BLaER1 treated with 17β-estradiol and CSF1 and Interleukin-3, amounts not matched to agents 10 nM and 100 nM (cell line): ENCODE data around the gene CGB3.

Experiments
- H3K27ac ChIP-seq, 11 experiments: shearing (Covaris generic); formaldehyde crosslinking; 2 replicates each; pipeline ENCODE4 v1.8.1; 2022
- H3K27me3 ChIP-seq, 11 experiments: shearing (Covaris generic); formaldehyde crosslinking; 2 replicates each; pipeline ENCODE4 v1.8.1; 2022
- H3K36me3 ChIP-seq, 11 experiments: shearing (Covaris generic); formaldehyde crosslinking; 2 replicates each; pipeline ENCODE4 v1.8.1; 2022
- H3K4me1 ChIP-seq, 10 experiments: shearing (Covaris generic); formaldehyde crosslinking; 2 replicates each; pipeline ENCODE4 v1.8.1; 2022
- H3K4me2 ChIP-seq, 11 experiments: shearing (Covaris generic); formaldehyde crosslinking; 2 replicates each; pipeline ENCODE4 v1.8.1; 2022
- H3K4me3 ChIP-seq, 10 experiments: shearing (Covaris generic); formaldehyde crosslinking; 2 replicates each; pipeline ENCODE4 v1.8.1; 2022
- H3K9ac ChIP-seq, 11 experiments: shearing (Covaris generic); formaldehyde crosslinking; 2 replicates each; pipeline ENCODE4 v1.8.1; 2022
- H3K9me3 ChIP-seq, 11 experiments: shearing (Covaris generic); formaldehyde crosslinking; replicated peaks in 1 of 11; 2 replicates each; pipeline ENCODE4 v1.8.1; 2022
- H4K20me1 ChIP-seq, 11 experiments: shearing (Covaris generic); formaldehyde crosslinking; 2 replicates each; pipeline ENCODE4 v1.8.1; 2022
- Cebpa-rat ChIP-seq, 11 experiments: shearing (Covaris generic); IDR thresholded peaks; 2 replicates each; pipeline ENCODE4 v1.8.1; 2022

CGB3 gene

DNA sequence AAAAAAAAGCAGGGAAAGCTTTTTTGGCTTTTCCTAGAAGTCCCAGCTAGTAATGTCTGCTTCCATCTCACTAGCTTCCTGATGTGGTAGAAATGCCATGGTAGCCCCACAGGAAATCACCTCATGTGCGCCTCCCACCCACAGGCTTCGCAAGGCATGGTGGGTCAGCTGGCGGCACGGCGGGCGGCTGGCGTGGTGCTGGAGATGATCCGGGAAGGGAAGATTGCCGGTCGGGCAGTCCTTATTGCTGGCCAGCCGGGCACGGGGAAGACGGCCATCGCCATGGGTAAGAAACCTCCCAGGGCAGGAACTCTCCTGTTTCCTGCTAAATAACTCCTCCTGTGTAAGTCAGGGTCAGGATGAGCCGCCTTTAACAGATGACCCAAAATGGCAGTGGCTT, 20.0 kb downstream of the CGB3 start:
- H3K36me3 ChIP-seq, result peaks cover 65 to 100% (median 93%) of the 10 kb centered on the region in 11 experiments
- no peak overlapping the region for H3K4me2 ChIP-seq
- peaks cover 0 to 8% (median under 1%) of the 10 kb centered on the region in 10 experiments; a peak in 2 of 20 replicates for H3K4me1 ChIP-seq
- H3K9ac ChIP-seq, result no peak overlapping the region
- no peak overlapping the region for H3K4me3 ChIP-seq
- H3K27me3 ChIP-seq, result no peaks in the 10 kb centered on the region
- H3K27ac ChIP-seq, result no peak overlapping the region
- peaks cover 0 to 59% (median 27%) of the 10 kb centered on the region in 11 experiments; a peak in 16 of 22 replicates for H4K20me1 ChIP-seq
- no peak for TF ChIP-seq Cebpa-rat (IDR thresholded peaks at IDR 0.05)
- no peaks in the 10 kb centered on the region for H3K9me3 ChIP-seq

DNA sequence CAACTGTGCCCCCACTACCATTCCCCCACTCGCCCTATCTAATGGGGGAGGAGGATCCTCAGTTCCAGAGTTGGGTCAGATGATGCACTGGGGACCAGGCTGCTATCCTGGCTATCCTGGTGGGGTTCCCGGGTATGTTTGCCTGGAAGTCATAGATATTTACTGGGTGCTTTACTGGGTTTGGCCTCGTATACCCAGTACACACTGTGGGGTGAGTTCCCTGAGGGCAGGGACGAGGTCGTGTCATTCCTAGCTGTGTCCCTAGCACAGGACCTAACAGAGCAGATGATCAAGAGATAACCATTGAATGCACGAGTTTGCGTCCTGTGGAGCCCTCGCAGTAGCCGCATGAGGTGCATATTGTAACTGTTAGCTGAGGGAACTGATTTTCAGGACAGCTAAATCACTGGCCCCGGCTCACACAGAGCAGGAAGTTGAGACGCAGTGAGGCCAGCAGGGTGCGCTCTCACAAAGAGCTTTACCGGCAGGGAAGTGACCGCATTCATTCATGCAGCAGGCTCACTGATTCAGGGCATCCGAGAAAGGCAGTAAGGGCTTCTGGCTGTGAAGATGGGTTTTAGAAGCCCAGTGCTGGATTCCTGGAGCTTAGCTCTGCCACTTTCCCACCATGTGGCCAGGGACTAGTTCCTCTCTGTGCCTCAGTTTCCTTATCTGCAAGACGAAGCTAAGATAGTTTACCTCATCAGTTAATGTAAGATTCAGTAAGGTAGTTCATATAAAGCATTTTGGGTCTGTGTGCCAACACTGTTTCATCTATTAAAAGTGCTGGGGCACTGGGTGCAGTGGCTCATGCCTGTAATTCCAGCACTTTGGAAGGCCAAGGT, 24.4 kb downstream of the CGB3 start:
- H3K9ac ChIP-seq, result peak overlapping the region in 5 of 11 experiments; percentile 6 to 31 (median 21); a peak in 3 of 22 replicates
- no peak for TF ChIP-seq Cebpa-rat (IDR thresholded peaks at IDR 0.05)
- H4K20me1 ChIP-seq, result peaks cover 0 to 77% (median 57%) of the 10 kb centered on the region in 11 experiments; a peak in 18 of 22 replicates
- H3K4me1 ChIP-seq, result peaks cover 16 to 32% (median 20%) of the 10 kb centered on the region in 10 experiments
- H3K4me3 ChIP-seq, result no peak overlapping the region
- peaks cover 33 to 71% (median 57%) of the 10 kb centered on the region in 11 experiments for H3K36me3 ChIP-seq
- H3K27ac ChIP-seq, result no peak overlapping the region
- H3K27me3 ChIP-seq, result no peaks in the 10 kb centered on the region
- H3K4me2 ChIP-seq, result no peak overlapping the region
- no peaks in the 10 kb centered on the region for H3K9me3 ChIP-seq

DNA sequence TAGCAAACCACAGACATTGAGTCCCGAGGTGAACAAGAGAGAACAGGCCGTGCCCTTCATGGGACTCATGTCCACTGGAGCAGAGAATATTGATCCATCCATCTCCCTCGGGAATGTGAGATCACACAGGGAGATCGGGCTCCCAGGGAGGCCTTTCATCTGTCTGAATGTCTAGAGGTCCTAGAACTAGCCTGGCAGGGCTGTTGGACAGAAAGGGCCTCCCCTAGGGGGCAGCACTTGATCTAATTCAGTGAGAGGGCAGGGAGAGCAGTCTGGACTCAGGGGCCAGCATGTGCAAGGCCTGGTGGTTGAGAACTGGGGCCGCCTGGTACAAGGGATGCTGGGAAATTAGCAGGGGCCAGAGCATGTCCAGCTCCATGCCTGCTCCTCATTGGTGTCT, 26.2 kb downstream of the CGB3 start:
- Histone ChIP-seq H3K27ac (peak overlapping the region in 1 of 11 experiments; percentile 1; a peak in 4 of 22 replicates), H3K4me3 (no peak overlapping the region), H3K4me1 (peaks cover 22 to 39% (median 26%) of the 10 kb centered on the region in 10 experiments), H3K36me3 (peaks cover 17 to 54% (median 40%) of the 10 kb centered on the region in 11 experiments), H3K9ac (peak overlapping the region in 5 of 11 experiments; percentile 7 to 51 (median 23); a peak in 5 of 22 replicates), H3K4me2 (peak overlapping the region in 1 of 11 experiments; percentile 22; a peak in 1 of 22 replicates), H3K27me3 (no peaks in the 10 kb centered on the region), H4K20me1 (peaks cover 0 to 74% (median 55%) of the 10 kb centered on the region in 11 experiments; a peak in 18 of 22 replicates), H3K9me3 (no peaks in the 10 kb centered on the region)
- no peak for TF ChIP-seq Cebpa-rat (IDR thresholded peaks at IDR 0.05)

DNA sequence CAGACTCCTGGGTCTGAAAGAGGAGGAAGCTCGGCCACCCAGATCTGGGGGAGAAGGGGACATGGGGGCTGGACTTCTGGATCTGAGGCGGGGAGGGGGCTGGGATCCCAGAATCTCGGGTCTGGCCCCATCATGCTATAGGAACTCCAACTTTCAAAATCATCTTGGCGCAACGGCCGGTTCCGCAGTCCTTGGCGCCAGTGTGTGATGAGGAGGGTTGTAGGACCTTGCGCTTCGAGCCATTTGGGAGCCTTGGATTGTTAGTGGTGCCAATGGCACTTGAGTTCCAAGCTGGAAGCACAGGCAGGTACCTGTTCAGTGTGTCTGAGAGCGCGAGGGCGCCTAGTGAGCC, 30.1 kb downstream of the CGB3 start:
- H3K27ac ChIP-seq, result peak overlapping the region in 10 of 11 experiments; percentile 82 to 97 (median 91); a peak in 21 of 22 replicates
- H3K4me1 ChIP-seq, result peaks cover 52 to 62% (median 53%) of the 10 kb centered on the region in 10 experiments
- H3K9me3 ChIP-seq, result no peaks in the 10 kb centered on the region
- H4K20me1 ChIP-seq, result peaks cover 21 to 82% (median 66%) of the 10 kb centered on the region in 11 experiments; a peak in 21 of 22 replicates
- peak overlapping the region; percentile 81 to 100 (median 90) for H3K4me3 ChIP-seq
- no peak for TF ChIP-seq Cebpa-rat (IDR thresholded peaks at IDR 0.05)
- H3K27me3 ChIP-seq, result no peaks in the 10 kb centered on the region
- peak overlapping the region; percentile 86 to 98 (median 92) for H3K9ac ChIP-seq
- peak overlapping the region; percentile 90 to 99 (median 96) for H3K4me2 ChIP-seq
- H3K36me3 ChIP-seq, result peaks cover 5 to 37% (median 20%) of the 10 kb centered on the region in 11 experiments; a peak in 20 of 22 replicates

DNA sequence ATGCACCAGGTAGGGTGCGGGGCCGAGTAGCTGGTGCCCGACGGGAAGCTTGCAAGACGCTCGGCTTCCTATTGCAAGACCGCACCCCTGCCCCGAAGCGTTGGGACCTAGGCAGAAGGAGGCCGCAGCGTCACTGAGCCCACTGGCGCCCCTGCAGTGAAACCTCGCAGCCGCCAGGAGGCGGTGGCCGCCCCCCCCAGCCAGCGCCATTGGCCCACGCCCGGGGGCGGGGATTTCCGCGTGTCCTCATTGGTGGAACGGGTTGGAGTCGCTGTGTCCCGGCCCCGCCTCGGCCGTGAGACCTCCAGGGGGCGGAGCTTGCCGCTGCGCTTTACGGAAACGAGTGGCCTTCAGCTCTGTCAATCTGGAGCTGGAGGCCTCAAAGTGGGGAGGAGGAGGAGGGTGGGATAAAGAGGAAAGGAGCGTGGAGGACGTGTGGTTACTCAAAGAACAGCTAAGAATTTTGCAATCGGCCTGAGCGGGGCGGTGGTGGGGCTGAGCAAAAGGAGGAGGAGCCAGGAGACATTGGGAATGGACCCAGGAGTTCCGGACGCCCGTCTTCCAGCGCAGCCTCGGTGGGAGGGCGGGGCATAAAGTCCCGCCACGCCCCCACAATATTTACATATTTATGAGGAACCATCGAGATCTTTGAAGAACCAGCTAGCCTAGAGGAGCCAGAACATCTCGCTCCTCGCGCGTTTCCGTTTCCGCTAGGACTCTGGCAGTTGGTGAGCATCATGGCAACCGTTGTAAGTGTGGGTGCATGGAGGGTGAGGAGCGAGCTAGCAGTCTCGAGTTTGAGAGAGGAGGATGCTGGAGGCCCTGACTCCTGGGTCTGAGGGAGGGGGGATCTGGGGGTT, 30.7 kb downstream of the CGB3 start, which contains the start of the genes GYS1 and RUVBL2:
GYS1 (minus strand) TSS at position 135 of the 860 bp plus-strand sequence. CDS start 197 bp downstream, outside the sequence.
RUVBL2 (plus strand) TSS at position 713 of the 860 bp plus-strand sequence; CDS start at position 738, 25 bp downstream.
- H3K4me1 ChIP-seq, result peaks cover 55 to 68% (median 59%) of the 10 kb centered on the region in 10 experiments
- H3K36me3 ChIP-seq, result peaks cover 4 to 37% (median 23%) of the 10 kb centered on the region in 11 experiments
- peak within 1 kb of the TSS; percentile 81 to 100 (median 90) for H3K4me3 ChIP-seq
- H3K9ac ChIP-seq, result peak within 1 kb of the TSS; percentile 88 to 98 (median 92)
- no peaks in the 10 kb centered on the region for H3K9me3 ChIP-seq
- peak within 1 kb of the TSS; percentile 68 to 97 (median 91) for H3K27ac ChIP-seq
- peak in 10 of 11 experiments; percentile 36 to 88 (median 82); a peak in 18 of 22 replicates for TF ChIP-seq Cebpa-rat (IDR thresholded peaks at IDR 0.05)
- H3K27me3 ChIP-seq, result no peaks in the 10 kb centered on the region
- peaks cover 21 to 81% (median 66%) of the 10 kb centered on the region in 11 experiments; a peak in 21 of 22 replicates for H4K20me1 ChIP-seq
- H3K4me2 ChIP-seq, result peak within 1 kb of the TSS; percentile 96 to 100 (median 99)

DNA sequence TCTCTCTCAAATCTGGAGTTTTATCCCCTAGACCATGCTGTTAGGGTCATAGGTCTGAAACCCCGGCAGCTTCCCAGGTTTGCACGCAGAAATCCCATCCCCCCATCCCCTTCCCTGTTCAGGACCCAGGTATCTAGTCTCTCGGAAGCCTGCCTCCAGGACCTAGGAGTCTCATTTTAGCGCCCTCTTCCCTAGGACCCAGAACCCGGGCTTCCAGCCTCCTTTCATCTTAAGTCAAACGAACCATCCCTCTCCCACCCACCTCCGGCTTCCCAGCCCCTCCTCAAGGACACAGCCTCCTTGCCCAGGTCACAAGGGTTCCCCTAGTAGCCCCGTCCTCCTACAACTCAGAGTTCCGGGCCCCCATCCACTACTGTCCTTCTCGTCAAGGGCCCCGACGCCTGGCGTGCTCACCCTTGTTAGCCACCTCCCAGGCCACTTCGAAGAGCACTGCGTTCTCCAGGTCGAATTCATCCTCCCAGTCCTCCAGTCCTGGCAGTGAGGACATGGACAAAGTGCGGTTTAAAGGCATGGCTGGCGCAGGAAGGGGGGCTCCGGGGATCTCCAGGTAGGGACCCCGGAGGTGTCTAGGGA, 31.5 kb downstream of the CGB3 start:
- Histone ChIP-seq H3K27ac (peak overlapping the region; percentile 68 to 97 (median 91)), H4K20me1 (peaks cover 21 to 81% (median 64%) of the 10 kb centered on the region in 11 experiments; a peak in 21 of 22 replicates), H3K9ac (peak overlapping the region; percentile 88 to 98 (median 92)), H3K4me1 (peaks cover 55 to 70% (median 61%) of the 10 kb centered on the region in 10 experiments), H3K27me3 (no peaks in the 10 kb centered on the region), H3K4me3 (peak overlapping the region; percentile 81 to 100 (median 90)), H3K4me2 (peak overlapping the region; percentile 95 to 100 (median 99)), H3K9me3 (no peaks in the 10 kb centered on the region), H3K36me3 (peaks cover 12 to 44% (median 28%) of the 10 kb centered on the region in 11 experiments)
- no peak for TF ChIP-seq Cebpa-rat (IDR thresholded peaks at IDR 0.05)

DNA sequence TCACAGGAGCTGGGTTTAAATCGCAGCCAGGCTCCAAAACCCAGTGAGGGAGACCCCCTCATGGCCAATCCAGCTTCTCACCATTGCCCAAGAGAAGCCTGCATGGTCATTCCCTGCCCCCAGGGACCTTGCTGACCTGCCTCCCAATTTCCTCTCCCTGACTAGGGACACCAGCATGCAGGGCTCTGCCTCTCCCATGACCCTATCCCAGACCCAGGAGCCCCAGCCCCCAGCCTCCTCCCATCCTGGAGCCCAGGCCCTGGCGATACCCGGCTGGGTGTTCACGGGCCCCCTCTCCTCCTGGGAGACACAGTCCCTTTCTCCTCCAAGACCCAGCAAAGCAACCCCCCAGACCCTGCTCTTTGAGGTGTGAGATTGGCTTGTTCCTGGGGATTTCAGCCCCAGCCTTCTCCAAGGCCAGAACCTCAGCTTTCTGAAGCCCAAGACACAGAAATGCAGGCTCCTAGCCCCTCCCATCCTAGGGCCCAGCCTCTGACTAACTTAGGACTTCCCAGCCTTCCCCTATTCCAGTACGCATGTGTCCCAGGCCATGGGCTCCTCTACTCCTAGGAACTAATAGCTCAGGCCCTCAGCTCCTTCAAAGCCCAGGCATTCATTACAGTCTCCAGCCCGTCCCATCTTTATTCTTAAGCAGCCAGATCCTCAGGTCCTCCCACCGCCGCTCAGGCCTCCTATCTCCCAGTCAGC, 32.1 kb downstream of the CGB3 start:
- peaks cover 17 to 47% (median 34%) of the 10 kb centered on the region in 11 experiments for H3K36me3 ChIP-seq
- H4K20me1 ChIP-seq, result peaks cover 21 to 81% (median 61%) of the 10 kb centered on the region in 11 experiments; a peak in 20 of 22 replicates
- peak overlapping the region; percentile 95 to 100 (median 99) for H3K4me2 ChIP-seq
- H3K9ac ChIP-seq, result peak overlapping the region; percentile 88 to 98 (median 92)
- peak overlapping the region; percentile 68 to 97 (median 91) for H3K27ac ChIP-seq
- no peaks in the 10 kb centered on the region for H3K9me3 ChIP-seq
- no peak for TF ChIP-seq Cebpa-rat (IDR thresholded peaks at IDR 0.05)
- H3K4me1 ChIP-seq, result peaks cover 53 to 67% (median 61%) of the 10 kb centered on the region in 10 experiments
- H3K4me3 ChIP-seq, result peak overlapping the region; percentile 81 to 100 (median 90)
- no peaks in the 10 kb centered on the region for H3K27me3 ChIP-seq
